ENCODE results near the gene ZNF385A.
A peak's percentile ranks its signal among the peaks of the same experiment; 100 is the strongest.

Gene ZNF385A

DNA sequence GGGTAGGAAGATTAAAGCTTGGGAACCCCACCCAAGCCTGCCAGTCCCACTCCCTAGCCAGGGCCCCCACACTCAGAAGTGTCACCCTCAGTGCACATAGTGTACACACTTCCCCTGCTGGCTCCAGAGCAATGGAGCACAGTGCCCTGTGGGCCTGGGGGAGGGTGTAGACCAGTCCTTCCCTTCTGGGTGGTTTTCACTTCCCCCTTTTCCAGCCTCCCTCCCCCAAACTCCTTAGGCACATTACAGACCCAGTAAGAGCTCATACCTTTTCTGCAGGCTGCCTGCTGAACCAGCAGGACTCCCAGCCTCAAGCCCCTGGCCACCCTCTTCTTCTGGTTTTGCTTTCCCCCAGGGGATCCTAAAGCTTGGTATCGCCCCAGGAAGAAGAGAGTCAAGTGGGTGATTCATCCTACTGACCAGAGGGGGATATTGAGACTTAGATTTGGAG is at the start of gene ZNF385A:
Gene ZNF385A, minus strand, starts transcription at position 143 of the 451 bp plus-strand sequence. CDS start 219 bp downstream, outside the sequence.
- DNase-seq (ENCODE audit: low read depth) = peak; percentile 52

GRCh38 chr12:54432815-54433164 is 48.3 kb upstream of the ZNF385A start:
- no peak for DNase-seq (ENCODE audit: low read depth)

GRCh38 chr12:54431911-54432814 is 47.6 kb upstream of the ZNF385A start:
- no peak for DNase-seq (ENCODE audit: low read depth)

DNA sequence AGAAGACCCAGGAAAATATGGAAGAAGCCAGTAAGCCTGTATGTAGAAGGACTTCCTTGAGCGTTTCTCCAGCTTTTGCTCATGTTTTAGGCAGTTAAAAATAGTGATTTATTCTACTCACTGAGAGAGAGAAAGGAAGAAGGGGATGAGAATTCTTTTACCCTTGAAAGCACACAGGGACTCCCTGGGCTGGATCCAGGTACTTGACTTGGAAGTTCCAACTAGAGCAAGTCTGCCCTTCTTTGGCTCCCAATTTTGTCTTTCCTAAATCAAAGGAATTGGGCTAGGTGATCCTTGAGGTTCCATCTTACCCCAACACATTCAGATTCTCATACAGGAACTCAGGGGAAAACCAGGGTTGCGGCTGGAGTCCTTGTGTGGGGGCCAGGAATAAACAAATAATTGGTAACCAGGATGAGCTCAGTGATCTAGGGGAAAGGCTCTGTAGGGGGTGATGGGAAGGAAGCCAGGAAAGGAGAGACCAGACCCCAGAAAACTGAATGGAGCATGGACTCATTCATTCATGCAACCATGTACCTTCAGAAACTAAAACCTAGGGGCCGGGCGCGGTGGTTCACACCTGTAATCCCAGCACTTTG is 46.0 kb upstream of the ZNF385A start:
- DNase-seq (ENCODE audit: low read depth) = no peak

- no peak for DNase-seq (ENCODE audit: low read depth)
These were observed 44.5 kb upstream of the ZNF385A start for GRCh38 chr12:54429014-54429471.

GRCh38 chr12:54428050-54429013 is 43.8 kb upstream of the ZNF385A start:
- no peak for DNase-seq (ENCODE audit: low read depth)

- DNase-seq (ENCODE audit: low read depth) = no peak
These were observed 42.6 kb upstream of the ZNF385A start for GRCh38 chr12:54427106-54427505.

DNA sequence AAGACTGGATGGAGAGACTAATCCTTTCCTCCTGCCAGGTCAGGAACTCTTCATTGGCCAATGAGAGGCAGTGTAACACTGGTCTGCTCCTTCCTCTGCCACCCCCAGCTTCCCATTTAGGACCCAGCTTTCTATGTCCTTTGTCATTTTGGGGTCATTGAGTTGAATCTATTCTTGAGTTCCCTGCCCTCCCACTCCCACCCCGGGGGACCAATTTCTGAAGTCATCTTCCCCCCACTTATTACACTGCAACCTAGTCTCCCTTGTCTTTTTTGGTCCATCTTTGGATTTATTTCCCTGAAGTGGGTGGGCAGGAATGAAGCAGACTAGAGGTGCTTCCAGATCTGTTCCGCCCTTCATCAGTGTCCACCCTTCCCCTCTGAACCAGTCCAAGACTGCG is 42.2 kb upstream of the ZNF385A start:
- DNase-seq (ENCODE audit: low read depth) = no peak

DNA sequence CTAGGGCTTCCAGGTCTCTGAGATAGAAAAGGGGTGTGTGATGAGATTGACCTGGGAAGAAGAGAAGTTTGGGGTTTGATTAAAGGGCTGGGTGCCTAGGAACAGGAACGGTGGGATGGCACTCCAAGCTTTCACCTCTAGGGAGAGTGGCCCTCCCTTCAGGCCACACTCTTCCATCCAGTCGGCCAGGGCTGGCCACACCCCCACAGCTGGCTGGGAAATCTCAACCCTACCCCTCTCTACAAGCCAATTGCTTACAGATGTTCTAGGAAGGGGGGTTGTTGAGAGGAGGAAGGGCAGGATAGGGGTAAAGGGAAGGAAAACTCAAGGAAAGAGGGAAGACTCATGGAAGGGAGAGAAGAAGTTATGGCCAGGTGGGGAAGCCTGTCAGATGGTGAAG is 41.2 kb upstream of the ZNF385A start:
- DNase-seq (ENCODE audit: low read depth) = no peak

GRCh38 chr12:54424224-54424623 is 39.7 kb upstream of the ZNF385A start:
- no peak for DNase-seq (ENCODE audit: low read depth)

DNA sequence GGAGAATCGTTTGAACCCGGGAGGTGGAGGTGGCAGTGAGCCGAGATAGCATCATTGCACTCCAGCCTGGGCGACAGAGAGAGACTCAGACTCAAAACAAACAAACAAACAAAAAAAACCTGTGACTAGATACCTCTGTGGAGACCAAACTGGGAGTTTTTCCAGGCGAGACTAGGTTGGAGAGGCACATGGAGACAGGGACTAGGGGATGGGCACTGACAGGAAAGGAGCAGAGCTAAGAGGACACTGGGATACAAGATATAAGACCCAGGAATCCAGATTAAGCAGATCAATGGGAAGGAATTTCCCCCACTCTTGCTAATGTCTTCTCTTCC is 39.2 kb upstream of the ZNF385A start:
- DNase-seq (ENCODE audit: low read depth) = no peak

DNA sequence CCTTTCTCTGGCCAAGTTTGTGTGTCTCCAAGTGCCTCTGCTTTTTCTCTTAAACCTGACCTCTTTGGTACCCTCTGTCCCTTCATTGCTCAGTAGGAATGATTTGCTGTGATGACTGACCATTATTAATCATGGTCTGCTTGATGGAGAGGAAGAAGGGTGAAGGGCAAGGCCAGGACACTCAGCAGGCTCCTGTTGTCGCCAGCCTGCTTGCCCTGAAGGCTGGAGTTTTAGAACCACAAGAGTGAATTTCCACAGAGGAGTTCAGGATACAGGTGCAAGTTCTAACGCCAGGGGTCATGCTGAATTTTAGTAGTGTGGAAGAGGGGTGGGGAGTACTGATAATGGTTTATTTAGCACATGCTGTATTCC is 37.3 kb upstream of the ZNF385A start:
- DNase-seq (ENCODE audit: low read depth) = no peak

- DNase-seq (ENCODE audit: low read depth) = no peak
These were observed 36.8 kb upstream of the ZNF385A start for GRCh38 chr12:54421175-54421878.

DNA sequence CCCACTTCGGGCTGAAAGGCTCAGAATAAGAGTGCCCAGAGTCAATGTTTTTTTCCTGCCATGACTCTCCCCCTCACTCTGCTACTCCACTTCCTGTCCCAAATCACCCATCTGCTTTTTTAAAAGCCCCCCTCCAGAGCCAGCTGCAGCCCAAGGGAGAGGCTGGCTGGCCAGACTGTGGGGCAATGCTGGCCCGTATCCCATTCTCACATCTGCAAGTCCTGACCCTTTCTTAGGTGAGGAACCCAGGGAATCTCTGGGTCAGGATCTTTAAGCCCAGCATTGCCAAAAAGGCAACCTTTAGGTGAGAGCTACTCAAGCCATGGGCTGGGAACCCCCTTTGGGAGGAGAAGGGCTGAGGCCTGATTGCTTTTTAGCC is 36.2 kb upstream of the ZNF385A start:
- no peak for DNase-seq (ENCODE audit: low read depth)

- no peak for DNase-seq (ENCODE audit: low read depth)
These were observed 34.8 kb upstream of the ZNF385A start, which contains the start of gene ITGA5 for GRCh38 chr12:54419088-54419887. Gene ITGA5, minus strand, starts transcription at chr12:54419266. Its CDS starts 68 bp downstream, at chr12:54419198.

DNA sequence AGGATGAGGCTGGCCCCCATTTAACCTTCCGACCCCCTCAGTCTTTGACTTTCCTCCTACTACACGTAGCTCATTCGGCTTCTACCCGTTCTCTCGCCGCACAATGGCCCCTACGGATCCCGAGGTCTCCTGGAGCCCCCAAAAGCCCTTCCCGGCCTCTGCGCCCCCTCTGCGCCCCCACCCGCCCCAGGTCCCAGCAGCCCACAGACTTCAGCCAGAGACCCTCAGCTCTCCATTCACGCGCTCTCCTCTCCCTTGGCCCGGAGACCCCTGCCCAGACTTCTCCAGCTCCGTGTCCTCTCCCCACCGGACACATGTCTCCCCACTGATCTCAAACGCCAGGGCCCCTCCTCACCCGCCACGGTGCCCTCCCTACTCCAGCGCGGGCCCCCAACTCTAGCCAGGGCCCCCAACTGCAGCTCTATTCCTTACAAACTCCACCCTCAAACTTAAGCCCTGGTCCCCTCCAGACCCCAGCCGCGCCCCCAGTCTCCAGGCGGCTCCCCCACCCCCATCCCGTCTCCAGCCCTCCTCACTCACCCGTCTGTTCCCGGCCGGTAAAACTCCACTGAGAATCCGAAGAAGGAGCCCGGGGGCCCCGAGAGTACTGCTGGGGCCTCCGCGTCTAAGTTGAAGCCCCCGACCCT is 34.0 kb upstream of the ZNF385A start:
- DNase-seq (ENCODE audit: low read depth) = no peak

- peak; percentile 53 for DNase-seq (ENCODE audit: low read depth)
These were observed 33.3 kb upstream of the ZNF385A start for GRCh38 chr12:54417712-54418440.

GRCh38 chr12:54416687-54417603 is 32.4 kb upstream of the ZNF385A start:
- DNase-seq (ENCODE audit: low read depth) = peak; percentile 59

All from CMK (cell line).